CD4-positive, alpha-beta T cell treated with Interleukin-12 subunit alpha and Interleukin-12 subunit beta, for 1 hour (primary cell): ENCODE data around the gene DSTN.

Experiments used
- DNase-seq: peaks from one replicate; pipeline ENCODE4 v3.0.0-alpha.2; 2020

The DSTN gene

DNA sequence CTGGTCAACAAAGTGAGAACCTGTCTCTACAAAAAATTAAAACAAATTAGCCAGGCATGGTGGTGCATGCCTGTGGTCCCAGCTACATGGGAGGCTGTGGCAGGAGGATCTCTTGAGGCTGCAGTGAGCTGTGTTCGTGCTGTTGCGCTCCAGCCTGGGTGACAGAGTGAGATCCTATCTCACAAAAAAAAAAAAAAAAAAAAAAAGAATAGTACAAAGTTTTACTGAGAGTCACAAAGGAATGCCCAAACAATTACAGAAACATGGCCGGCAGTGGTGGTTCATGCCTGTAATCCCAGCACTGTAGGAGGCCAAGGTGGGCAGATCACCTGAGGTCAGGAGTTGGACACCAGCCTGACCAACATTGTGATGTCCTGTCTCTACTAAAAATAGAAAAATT lies 14.8 kb upstream of the DSTN start:
- no peak for DNase-seq

DNA sequence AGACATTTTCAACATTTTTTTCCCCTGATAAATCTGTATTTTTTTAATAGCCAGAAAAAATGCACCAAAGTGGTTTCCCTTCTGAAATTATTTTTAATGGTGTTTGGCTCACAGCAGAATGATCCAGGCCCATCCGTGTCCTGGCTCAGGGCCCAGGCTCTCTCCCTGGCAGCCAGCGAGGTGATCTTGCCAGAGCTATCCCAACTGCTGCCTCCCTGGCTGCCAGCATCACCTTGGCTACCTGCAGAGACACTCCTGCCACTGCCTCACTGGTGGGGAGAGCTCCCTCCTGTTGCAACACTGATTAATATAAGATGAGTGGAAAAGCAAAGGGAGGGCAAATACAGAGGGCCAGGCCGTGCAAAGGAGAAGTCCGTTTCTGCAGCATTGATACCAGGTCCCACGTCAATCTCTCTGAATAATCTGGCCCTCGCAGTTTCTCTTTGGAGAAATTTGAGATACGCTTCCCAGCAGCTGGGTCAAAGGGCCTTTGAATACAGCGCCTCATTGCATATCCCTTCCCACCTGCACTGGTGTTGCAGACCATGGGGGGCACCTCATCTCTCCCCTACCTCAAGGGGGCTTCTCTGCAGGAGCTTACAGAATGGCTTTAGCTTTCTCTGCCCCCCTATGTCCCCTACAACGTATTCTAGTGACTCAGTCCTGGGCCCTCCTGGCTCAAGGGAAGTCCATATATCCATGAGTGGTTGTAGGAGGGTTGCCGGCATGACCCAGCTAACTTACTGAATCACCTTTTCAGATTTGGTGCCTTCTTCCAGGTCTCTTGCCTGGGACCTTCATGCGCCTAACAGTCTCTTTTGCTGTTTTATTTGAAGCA lies 12.8 kb upstream of the DSTN start:
- DNase-seq, result no peak

DNA sequence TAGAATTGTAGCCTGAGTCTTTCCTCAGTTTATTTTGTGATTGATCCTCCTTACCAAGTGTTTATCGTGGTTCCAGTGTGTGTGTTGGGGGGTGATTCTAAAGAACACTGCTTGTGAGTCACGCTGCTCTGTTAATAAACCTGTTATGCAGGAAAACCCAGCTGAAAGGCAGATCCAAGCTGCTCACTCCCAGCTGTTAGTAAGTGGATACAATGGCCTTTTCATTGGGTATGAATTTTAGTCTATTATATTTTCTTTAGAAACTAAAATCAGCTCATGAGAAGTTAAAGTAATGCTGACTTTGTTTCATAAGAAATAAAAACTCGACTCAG lies 12.2 kb upstream of the DSTN start:
- no peak for DNase-seq

DNA sequence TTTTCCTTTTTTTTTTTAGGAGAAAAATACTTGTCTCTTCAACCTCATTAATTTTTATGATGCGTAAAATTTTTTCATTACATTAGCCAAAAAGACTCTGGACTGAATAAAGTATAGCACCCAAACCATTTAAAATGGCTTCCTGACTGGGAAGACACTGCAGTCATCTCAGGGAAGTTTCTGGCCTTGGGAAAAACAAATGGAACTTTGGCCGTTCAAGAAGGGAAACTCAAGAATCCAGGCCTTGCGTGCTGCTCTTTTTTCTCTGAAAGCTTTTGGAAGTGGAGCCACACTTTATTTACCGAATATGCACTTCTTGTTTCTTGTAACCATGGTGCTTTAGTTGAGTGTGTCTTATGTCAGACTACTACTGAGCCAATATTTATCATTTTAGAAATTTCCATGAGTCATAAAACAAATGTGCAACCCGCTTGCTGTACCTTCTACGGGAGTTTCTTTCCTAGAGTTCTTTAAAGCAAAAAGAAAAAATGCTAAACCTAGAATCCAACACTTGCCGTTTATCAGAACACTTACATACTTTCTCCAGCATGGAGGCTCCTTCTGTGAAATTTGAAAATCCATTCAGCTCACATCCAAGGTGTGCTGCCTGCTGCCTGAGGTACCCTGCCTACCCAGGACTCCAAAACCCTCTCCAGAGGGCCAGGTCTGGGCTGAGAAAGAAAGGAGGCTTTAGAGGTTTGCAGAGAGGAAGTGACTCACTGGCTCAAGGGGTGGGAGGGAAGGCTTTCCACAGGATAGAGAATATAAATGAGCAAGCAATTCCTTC lies 11.5 kb upstream of the DSTN start:
- DNase-seq, result no peak

DNA sequence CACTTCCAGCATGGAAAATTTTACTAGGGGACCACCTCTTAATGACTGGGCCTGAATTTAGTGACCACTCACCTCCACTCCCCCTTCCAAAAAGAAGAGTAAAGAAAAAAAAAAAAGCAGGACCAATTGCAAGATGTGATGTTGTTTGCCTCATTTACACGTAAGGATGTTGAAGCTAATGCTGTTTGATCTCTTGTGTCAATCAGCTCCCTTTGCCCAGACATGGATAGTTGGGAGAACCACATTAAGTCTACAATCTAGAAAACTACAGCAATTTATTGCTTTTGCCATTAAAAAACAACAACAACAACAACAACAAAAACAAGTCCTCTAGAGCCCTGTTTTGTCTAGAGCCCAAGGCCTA lies 11.0 kb upstream of the DSTN start:
- no peak for DNase-seq

DNA sequence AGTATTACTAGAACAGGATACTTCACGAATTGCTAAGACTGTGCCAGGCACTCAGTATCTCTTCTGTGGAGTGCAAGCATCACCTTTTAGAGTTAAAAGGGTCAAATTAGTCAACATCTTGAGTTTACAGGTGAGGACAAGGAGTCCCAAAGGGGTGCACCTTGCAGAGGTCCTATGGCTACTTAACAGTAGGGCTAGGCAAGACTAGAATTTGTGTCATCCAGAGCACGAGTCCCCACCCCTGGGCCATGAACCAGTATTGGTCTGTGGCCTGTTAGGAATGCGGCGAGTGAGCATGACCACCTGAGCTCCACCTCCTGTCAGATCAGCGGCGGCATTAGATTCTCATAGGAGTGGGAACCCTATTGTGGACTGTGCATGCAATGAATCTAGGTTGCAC lies 10.5 kb upstream of the DSTN start:
- DNase-seq, result no peak

DNA sequence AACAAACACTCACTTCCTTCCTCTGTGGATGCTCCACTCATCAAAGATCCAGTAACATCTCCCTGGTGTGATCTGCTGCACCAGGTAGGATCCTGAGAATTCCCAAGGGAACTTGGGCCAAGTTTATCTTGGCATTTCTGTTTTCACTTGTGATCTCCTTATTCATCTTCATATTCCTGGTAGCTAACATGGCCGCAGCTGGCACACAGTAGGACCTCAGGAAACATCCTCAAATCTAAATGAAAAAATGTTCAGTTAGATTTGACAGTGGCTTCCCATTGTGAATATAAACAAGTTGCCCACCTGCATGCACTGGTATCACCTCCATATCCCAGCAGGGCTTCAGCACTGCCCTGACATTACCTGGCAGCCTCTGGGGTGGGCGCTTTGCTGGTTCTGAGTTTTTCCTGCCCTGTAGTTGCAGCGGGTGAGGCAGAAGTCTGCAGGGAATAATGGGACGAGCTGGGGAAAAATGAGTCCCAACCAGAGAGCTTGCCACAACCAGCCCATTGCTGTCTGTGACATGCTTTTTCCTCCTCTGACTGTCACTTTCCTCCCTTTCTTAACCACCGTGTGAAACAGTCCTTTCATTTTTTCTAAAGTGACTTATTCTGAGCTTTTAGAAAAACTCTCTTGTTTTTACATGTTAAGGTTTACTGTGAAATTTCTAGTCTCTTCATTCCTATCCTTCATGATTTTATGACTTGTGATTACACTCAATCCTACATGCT lies 9.4 kb upstream of the DSTN start:
- no peak for DNase-seq

DNA sequence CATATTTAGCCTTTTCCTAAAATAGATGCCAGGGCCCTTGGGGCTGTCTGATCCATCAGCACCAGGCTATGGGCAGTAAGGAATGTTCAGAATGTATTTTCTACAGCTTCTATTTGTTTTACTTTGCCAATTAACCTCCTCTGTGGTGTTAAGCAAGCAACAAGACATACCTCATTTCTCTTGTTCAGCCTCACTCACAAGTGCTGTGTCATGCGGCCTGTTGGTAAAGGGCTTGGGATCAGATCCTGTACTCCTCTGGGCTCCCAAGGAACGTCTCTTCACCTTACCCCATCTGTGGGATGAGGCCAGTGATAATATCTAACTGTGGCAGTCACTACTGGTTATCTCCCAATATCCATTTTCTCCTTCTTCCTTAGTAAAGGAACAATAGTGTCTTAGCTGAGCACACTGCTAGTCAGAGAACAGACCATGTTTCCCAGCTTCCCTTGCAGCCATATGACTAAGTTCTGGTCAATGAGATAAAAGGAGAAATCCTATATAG lies 7.0 kb upstream of the DSTN start:
- DNase-seq, result no peak

DNA sequence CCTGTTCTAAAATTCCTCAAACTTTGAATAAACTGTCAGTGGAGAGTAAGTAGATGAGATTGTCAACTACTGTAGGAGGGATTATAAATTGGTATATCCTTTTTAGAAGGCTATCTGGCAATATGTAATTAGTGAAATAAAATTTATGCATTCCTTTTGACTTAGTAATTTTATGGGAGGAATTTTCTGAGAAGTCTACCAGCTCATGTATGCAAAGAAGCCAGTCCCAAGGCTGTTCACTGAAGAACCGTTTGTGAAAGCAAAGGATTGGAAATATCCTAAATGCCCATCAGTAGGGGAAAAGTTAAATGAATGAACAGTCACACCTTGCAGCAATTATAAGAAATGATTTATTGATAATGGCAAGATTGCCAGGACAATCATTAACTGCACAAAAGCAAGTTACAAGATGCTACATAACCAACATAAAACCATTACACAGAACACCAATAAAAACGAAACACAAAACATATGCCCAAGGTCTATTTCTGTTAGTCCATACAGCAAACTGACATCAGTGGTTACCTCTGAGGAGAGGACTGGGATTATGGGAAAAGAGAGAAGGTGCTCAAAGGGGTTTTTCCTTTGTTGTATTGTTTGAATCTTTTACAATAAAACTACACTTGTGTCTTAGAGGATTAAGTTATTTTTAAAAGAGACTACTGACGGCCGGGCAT lies 4.6 kb upstream of the DSTN start:
- no peak for DNase-seq

DNA sequence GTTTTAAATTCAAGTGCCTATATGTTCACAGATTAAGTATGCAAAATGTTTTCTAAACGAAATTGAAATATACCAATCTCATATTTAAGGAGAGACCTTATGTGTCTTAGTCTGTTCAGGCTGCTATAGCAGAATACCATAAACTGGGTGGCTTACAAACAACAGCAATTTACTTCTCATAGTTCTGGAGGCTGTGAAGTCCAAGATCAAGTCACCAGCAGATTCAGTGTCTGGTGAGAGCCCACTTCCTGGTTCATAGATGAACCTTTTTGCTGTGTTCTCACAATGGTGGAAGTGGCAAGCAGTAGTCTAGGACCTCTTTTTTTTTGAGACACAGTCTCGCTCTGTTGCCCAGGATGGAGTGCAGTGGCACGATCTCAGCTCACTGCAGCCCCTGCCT lies 3.5 kb upstream of the DSTN start:
- DNase-seq, result no peak

DNA sequence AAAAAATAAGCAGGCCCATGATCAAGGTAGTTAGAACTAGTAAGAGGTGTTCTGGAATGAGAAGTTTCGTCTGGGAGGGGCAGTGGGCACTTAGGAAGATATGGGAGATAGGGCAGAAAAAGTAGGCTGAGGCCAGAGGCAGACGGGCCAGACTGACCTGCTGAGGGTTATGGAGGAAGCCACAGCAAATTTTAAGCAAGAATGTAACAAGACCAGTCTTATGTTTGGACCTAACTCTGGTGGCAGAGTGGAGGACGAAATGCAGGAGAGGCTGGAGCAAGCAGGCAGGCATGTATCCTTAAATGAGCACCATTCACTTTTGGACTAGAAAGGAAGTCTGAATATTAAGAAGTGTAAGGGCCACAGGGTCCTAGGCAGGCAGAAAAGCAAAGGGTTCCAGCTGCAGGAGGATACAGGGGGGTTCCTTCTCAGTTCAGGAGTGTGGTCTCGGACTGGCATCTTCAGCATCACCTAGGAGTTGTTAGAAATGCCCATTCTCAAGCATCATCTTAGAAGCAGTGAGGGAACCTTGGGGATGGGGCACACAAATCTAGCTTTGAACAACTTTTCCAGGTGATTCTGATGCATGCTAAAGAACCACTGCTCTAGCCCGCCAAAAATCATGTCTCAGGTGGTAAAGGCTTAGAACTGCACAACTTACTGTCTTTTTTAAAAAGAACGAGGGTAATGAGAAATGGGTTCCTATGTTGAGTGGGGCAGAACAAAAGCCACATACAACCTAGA lies 1.7 kb upstream of the DSTN start:
- DNase-seq, result no peak

DNA sequence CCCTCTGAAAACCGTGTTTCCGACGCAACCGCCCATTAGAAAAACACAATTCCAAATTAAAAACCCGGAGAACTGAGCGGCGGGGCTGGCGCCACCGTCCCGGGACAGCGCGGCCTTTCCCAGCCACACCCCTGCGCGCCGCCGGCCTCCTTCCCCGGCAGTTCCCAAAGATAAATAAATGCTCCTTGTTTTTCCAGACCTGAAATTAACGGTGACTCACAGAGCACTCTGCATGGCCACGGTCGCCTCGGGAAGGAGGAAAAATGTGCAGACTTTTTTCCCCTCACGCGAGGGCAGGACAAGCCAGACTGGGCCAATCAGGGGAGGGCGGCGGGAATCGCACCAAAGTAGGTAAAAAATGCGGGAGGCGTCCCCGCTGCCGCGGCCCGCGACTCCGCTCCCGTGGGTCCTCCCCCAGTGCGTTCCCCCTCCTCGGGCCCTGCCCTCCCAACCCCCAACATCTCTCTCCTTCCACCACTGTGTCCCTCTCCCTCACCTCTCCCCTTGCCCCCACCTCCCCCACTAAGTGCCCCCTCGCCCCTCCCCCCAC lies 828 bp upstream of the DSTN start:
- peak; percentile 8 for DNase-seq

DNA sequence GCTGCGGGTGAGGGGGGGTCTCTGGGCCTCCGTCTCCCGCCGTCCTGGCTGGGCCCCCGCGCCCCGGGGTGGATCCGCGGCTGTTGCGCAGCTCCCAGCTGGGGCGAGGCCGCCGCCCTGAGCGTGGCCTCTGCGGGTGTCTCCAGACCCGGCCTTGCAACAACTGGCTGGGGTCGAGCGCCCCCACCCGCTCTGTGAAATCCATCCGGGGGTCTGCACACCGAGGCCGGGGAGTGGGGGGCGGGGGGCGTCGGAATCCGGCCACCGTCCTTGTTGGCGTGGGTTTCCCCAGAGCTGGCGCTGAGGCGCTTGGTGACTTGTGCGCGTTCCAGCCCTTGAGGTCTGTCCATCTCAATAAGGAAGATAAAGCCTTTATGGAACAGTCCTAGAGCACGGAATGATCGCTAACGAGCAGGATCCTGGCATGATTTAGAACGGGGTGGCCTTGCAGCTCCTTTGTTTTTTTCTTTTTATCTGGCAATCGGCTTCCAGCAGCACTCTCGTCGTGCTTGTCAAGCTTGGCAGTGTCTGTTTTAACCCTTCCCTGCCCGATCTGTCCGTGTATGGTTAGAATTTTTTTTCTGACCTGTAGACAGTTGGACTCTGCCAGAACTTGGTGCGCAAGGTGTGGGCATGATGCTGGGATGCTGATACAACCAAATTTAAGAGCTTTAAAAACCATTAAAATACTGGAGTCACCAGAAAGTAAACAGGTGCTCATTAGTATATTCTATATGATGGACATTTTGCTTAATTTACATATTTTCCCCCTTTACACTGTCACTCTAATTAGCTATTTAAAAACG lies 675 bp downstream of the DSTN start:
- peak; percentile 31 for DNase-seq

DNA sequence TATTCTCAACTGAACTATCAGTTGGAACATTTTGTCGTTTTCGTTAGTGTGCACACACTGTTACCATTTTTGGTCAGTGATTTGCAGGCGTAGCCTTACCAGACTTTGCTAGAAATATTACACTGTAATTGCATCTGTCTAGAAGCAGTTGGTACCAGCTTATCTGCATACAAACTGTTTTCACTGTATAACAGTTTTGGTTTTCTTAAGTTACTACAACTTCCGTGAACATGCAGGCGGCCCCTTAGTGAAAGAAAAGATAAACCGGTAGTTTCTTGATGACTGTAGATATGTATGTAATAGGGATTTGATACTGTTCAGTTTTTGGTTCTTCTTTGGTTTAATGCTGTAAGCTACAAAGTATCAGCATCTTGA lies 1.3 kb downstream of the DSTN start:
- DNase-seq, result peak; percentile 20

DNA sequence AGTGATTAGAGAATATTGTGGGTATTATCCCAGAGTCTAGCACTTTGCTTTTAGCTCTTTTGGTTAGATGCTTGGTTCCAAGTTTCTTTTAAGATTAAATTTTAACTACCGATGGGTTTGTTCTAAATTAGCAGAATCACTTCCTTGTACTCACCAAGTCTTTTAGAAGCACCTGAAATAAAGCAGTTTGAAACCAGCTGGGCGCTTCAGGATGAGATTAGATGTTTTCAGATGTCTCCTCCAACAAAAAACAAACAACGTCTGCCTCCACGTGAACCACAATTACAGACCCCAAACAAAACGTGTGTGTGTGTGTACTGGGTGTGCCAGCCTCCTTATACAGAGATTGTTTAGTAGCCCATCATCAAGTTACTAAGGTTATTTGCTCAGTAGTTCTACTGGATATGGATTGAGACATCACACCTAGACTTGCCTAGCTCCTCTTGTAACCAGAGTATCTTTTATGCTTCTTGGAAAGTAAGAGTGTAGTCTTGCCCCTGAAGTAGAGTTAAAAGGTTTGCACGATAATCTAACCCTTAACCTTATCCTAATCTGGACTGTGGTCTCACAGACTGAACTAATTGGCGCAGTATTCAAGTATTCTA lies 2.3 kb downstream of the DSTN start:
- no peak for DNase-seq

DNA sequence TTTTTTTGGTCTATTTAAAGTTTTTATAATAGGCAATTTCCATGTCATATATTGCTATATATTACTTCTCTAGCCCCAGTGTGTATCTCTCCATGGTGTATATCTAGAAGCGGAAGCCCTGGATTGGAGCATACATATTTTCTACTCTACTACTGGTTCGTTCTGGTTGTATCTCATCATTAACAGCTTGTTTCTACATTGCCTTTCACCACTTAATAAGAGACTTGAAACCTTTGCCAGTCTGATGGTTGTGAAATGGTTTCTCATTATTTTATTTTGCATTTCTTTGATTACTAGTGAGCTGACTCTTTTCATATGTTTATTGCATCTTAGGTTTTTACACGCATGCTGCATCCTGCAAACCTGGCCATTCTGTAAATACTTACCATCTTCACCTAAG lies 3.6 kb downstream of the DSTN start:
- no peak for DNase-seq

DNA sequence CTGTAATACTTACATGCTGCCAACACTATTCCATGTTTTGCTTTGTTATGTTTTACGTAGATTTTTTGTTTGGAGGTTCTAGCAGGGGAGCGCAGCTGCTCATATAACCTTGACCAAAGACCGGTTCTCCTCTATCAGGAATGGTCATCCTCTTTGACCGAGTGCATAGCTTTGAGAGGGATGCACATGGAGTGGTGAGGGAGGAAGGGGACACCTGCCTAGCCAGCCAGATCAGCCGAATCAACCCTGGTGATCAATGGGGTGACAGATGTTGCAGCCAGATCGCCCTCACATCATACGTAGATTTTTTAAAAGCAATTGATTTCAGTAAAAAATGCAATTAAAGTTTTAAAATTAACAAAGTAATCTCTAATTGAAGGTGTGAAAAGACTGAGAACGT lies 6.3 kb downstream of the DSTN start:
- no peak for DNase-seq

DNA sequence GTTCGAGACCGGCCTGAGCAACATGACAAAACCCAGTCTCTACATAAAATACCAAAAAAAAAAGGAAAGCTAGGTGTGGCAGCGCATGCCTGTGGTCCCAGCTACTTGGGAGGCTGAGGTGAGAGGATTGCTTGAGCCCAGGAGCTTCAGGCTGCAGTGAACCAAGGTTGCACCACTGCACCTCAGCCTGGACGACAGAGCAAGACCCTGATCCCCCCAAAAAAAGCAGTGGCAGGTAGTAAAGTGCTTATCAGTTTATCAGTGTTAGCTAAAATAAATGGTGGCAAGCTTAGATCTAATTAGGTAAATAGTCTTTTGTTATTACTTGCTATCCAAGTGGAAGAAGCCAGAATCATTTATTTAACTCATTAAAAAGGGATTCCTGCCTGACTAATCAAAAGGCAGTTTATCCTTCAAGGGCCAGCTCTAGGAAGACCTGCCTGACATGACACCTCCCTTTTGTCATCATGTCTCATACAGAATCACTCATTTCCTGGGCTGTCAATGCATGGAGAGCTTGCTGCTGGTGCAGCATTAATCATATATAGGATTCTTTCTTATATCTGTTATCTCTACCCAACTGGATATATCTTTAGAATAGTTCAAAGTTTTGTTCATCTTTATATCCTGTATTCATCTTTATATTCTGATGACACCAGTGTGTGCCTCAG lies 9.6 kb downstream of the DSTN start:
- DNase-seq, result no peak

DNA sequence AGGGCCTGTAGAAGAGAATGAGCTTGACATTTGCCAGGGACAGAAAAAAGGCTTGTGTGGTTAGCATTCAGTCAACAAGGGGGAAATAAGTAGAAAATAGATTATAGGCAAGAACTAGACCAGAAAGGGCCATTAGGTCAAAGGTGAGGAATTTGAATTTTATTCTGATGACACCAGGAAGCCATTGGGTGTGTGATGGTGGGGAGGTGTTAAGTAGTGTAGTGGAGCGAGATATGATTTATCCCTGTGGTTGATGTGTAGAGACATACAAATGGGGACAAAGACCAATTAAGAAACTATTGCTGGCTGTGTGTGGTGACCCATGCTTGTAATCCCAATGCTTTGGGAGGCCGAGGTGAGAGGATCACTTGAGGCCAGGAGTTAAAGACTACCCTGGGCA lies 11.0 kb downstream of the DSTN start:
- no peak for DNase-seq

DNA sequence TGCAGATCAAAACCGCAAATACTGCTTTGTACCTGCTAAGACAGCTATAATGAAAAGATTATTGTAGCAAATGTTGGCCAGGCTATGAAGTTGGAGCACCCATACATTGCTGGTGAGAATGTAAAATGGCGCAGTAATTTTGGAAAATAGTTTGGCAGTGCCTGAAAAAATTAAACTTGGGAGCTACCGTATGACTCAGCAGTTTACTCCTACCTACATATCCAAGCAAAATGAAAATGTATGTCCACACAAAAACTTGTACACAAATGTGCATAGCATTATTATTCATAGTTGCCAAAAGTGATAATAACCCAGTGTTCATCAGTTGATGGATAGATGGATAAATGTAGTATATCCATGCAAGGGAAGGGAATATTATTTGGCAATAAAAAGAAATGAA lies 13.3 kb downstream of the DSTN start:
- no peak for DNase-seq
